Measurements from ENCODE around the gene CNTNAP5. TPM values are rescaled to one million over a fixed set of nuclear protein-coding genes. Genes with fewer than 3 reads are reported as not detected.

Gene CNTNAP5
- total and polyA plus RNA-seq, 2 donors (not counting 3 experiments of a cell fraction or from before 2014, with no cell fraction given), result not detected

GRCh38 chr2:124081154-124081716, 56.1 kb downstream of the CNTNAP5 start:
- Histone ChIP-seq H3K27me3 (ENCODE audit: control insufficient read depth in 2 of 2, insufficient read depth in 2 of 2, low read length in 2 of 2) (no peaks in the 10 kb centered on the region), H3K4me3 (replicated peaks in 1 of 3; ENCODE audit: insufficient read depth in 1 of 3, low read depth in 1 of 3, low read length in 3 of 3) (no peak overlapping the region), H3K9me1 (replicated peaks; ENCODE audit: control insufficient read depth, extremely low read depth, insufficient read depth, low read length) (no peaks in the 10 kb centered on the region), H3K9me3 (replicated peaks; ENCODE audit: control insufficient read depth, insufficient read depth, low read length) (no peaks in the 10 kb centered on the region), H3K79me2 (ENCODE audit: control insufficient read depth, insufficient read depth, low read length) (no peaks in the 10 kb centered on the region), H3K4me1 (ENCODE audit: control insufficient read depth, extremely low read depth, insufficient read depth, low read length) (no peaks in the 10 kb centered on the region), H3K36me3 (ENCODE audit: control insufficient read depth in 2 of 2, extremely low read depth in 1 of 2, insufficient read depth in 2 of 2, low read length in 2 of 2) (no peaks in the 10 kb centered on the region), H3K4me2 (ENCODE audit: insufficient read depth, low read length) (no peak overlapping the region), H2AFZ (ENCODE audit: low read depth, low read length) (no peak overlapping the region), H3K27ac (ENCODE audit: insufficient read depth, low read depth, low read length) (no peak overlapping the region), H4K20me1 (replicated peaks; ENCODE audit: control insufficient read depth, extremely low read depth, insufficient read depth, low read length) (no peaks in the 10 kb centered on the region), H3K9ac (replicated peaks; ENCODE audit: extremely low read depth, insufficient read depth, low read length) (no peak overlapping the region)
- FAIRE-seq (no peak), DNase-seq (ENCODE audit: low read depth, low spot score) (no peak)
- ChIA-PET CTCF (no interaction called here), POLR2A (no interaction called here)
- TF ChIP-seq EZH2 (IDR thresholded peaks at IDR 0.05; ENCODE audit: borderline replicate concordance, low read depth, low read length, severe bottlenecking) (no peak), GATA2 (IDR thresholded peaks at IDR 0.05; ENCODE audit: insufficient read depth, insufficient read length, low read depth, low read length) (no peak), FOS (IDR thresholded peaks at IDR 0.05; ENCODE audit: borderline replicate concordance, insufficient read depth, low read length) (no peak), POLR2A (IDR thresholded peaks at IDR 0.05; ENCODE audit: low read depth, low read length) (no peak), CTCF (IDR thresholded peaks at IDR 0.05; ENCODE audit: extremely low read depth in 1 of 2, insufficient read depth in 1 of 2, low read depth in 1 of 2, low read length in 2 of 2) (no peak), POLR2AphosphoS5 (IDR thresholded peaks at IDR 0.05; ENCODE audit: insufficient read depth, low read depth, low read length) (no peak), MYC (IDR thresholded peaks at IDR 0.05; ENCODE audit: low read depth, low read length) (no peak), MAX (IDR thresholded peaks at IDR 0.05; ENCODE audit: insufficient read depth, insufficient read length) (no peak), JUN (IDR thresholded peaks at IDR 0.05; ENCODE audit: borderline replicate concordance, insufficient read depth, insufficient read length, low read depth) (no peak)
- intact Hi-C loops (cut with micrococcal nuclease) (no loop called here), dilution Hi-C loops (cut with MboI; ENCODE audit: extremely low pct_ligation_motif_present, low sequenced_read_pairs) (no loop called here)
- BruUV-seq (replicated peaks), result no TSS peak

Data from endothelial cell of umbilical vein (primary cell).